ENCODE results near the gene RPN2. TPM values are rescaled to one million over a fixed set of nuclear protein-coding genes. Genes with fewer than 3 reads are reported as not detected.

RPN2 gene
- total and polyA plus RNA-seq, 2 donors (not counting 3 experiments of a cell fraction or from before 2014, with no cell fraction given), result 283 to 530 TPM

GRCh38 chr20:37284691-37285161 lies 105.6 kb downstream of the RPN2 start:
- Histone ChIP-seq H3K27ac (ENCODE audit: insufficient read depth, low read depth, low read length) (no peak overlapping the region), H3K36me3 (ENCODE audit: control insufficient read depth in 2 of 2, extremely low read depth in 1 of 2, insufficient read depth in 2 of 2, low read length in 2 of 2) (no peaks in the 10 kb centered on the region), H3K4me1 (ENCODE audit: control insufficient read depth, extremely low read depth, insufficient read depth, low read length) (no peaks in the 10 kb centered on the region), H3K9me3 (replicated peaks; ENCODE audit: control insufficient read depth, insufficient read depth, low read length) (no peaks in the 10 kb centered on the region), H3K79me2 (ENCODE audit: control insufficient read depth, insufficient read depth, low read length) (peaks cover 2% of the 10 kb centered on the region), H2AFZ (ENCODE audit: low read depth, low read length) (no peak overlapping the region), H3K27me3 (ENCODE audit: control insufficient read depth in 2 of 2, insufficient read depth in 2 of 2, low read length in 2 of 2) (peaks cover 0 to 10% of the 10 kb centered on the region in 2 experiments), H3K9me1 (replicated peaks; ENCODE audit: control insufficient read depth, extremely low read depth, insufficient read depth, low read length) (no peaks in the 10 kb centered on the region), H3K4me2 (ENCODE audit: insufficient read depth, low read length) (no peak overlapping the region), H4K20me1 (replicated peaks; ENCODE audit: control insufficient read depth, extremely low read depth, insufficient read depth, low read length) (no peaks in the 10 kb centered on the region), H3K9ac (replicated peaks; ENCODE audit: extremely low read depth, insufficient read depth, low read length) (no peak overlapping the region), H3K4me3 (replicated peaks in 1 of 3; ENCODE audit: insufficient read depth in 1 of 3, low read depth in 1 of 3, low read length in 3 of 3) (no peak overlapping the region)
- FAIRE-seq (no peak), DNase-seq (ENCODE audit: low read depth, low spot score) (no peak)
- dilution Hi-C loops (cut with MboI; ENCODE audit: extremely low pct_ligation_motif_present, low sequenced_read_pairs) (no loop called here), intact Hi-C loops (cut with micrococcal nuclease) (no loop called here)
- POLR2A ChIA-PET, result no interaction called here
- BruUV-seq (replicated peaks), result no TSS peak
- TF ChIP-seq GATA2 (IDR thresholded peaks at IDR 0.05; ENCODE audit: insufficient read depth, insufficient read length, low read depth, low read length), result no peak
- TF ChIP-seq POLR2AphosphoS5 (IDR thresholded peaks at IDR 0.05; ENCODE audit: insufficient read depth, low read depth, low read length), result no peak
- no peak for TF ChIP-seq POLR2A (IDR thresholded peaks at IDR 0.05; ENCODE audit: low read depth, low read length)
- no peak for TF ChIP-seq CTCF (IDR thresholded peaks at IDR 0.05; ENCODE audit: extremely low read depth in 1 of 2, insufficient read depth in 1 of 2, low read depth in 1 of 2, low read length in 2 of 2)
- TF ChIP-seq FOS (IDR thresholded peaks at IDR 0.05; ENCODE audit: borderline replicate concordance, insufficient read depth, low read length), result no peak
- no peak for TF ChIP-seq JUN (IDR thresholded peaks at IDR 0.05; ENCODE audit: borderline replicate concordance, insufficient read depth, insufficient read length, low read depth)
- no peak for TF ChIP-seq MYC (IDR thresholded peaks at IDR 0.05; ENCODE audit: low read depth, low read length)
- TF ChIP-seq EZH2 (IDR thresholded peaks at IDR 0.05; ENCODE audit: borderline replicate concordance, low read depth, low read length, severe bottlenecking), result no peak
- TF ChIP-seq MAX (IDR thresholded peaks at IDR 0.05; ENCODE audit: insufficient read depth, insufficient read length), result no peak
- CTCF ChIA-PET, result interaction anchor here (0.8 to 1.0 kb wide), 2 partner anchors 8 to 25 kb away, joined by 3 to 4 read pairs; no protein-coding TSS in a partner anchor
